Activated CD4-positive, alpha-beta T cell treated with anti-CD3 and anti-CD28 coated beads for 24 hours (primary cell): ENCODE results near the gene CARMIL1.
A peak's percentile ranks its signal among the peaks of the same experiment; 100 is the strongest.

Experiments used
- DNase-seq, 2 donors: peaks; one replicate each; pipeline ENCODE4 v3.0.0-alpha.2; 2020; ENCODE audit warnings: low read depth in 2 of 2

CARMIL1 gene

DNA sequence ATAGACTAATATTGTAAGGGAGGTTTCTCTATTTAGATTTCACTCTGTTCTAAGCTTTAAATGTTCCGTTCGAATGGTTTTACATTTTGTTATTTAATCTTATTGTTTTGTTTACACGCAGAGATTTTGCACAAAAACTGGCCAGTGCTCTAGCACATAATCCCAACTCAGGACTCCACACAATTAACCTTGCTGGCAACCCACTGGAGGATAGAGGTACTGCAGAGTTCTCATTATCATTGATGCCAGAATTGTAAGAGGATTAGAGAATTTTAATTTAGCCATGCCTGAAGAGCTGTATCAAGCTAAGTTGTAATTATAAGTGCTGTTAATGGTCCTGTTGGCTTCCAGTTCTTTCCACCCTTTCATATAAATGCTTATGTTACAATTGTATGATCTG, 193.1 kb downstream of the CARMIL1 start:
- no peak for DNase-seq

DNA sequence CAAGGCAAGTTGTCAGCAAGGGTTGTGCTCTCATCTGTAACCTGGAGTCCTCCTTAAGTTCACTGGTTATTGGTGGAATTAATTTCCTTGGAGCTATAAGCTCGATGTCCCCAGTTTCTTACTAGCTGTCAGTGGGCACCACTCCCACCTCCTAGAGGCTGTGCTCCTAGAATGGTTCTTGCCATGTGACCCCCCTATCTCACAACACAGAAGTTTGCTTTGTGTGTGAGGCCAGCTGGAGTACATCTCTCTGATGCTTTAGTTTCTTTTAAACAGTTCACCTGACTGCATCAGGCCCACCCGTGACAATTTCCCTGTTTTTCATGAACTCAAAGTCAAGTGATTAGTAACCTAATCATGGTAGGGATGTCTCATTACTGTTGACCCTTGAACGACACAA, 193.7 kb downstream of the CARMIL1 start:
- DNase-seq = no peak

DNA sequence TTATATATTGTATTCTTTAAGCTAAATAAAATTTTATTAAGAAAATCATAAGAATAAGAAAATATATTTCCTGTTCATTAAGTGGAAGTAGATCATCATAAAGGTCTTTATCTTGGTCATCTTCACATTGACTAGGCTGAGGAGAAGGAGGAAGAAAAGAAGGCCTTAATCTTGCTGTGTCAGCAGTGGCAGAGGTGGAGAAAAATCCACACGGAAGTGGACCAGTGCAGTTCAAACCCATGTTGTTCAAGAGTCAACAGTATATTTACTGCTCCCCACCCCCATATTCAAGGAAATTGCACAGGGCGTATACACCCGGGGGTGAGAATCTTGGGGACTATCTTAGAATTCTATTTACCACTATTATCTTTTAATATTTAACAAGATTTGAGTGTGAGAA, 194.3 kb downstream of the CARMIL1 start:
- DNase-seq = no peak

DNA sequence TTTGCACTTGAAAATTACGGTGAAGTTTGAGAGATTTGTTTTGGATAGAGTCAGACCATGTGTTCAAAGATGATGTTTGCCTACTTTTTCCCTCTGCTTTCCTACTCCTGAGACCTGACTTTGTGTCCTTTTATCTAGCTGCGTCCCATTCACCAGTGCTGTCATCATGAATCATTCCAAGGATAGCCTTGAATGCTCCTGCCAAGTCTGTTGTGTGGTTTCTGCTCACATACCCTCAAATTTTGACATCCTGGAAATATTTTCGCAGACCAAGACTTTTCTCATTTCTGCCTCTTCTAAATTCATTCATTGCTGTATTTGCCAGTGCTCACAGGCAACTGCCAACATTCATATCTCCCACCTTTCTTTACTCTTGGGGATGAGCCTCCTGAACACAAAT, 197.0 kb downstream of the CARMIL1 start:
- no peak for DNase-seq

DNA sequence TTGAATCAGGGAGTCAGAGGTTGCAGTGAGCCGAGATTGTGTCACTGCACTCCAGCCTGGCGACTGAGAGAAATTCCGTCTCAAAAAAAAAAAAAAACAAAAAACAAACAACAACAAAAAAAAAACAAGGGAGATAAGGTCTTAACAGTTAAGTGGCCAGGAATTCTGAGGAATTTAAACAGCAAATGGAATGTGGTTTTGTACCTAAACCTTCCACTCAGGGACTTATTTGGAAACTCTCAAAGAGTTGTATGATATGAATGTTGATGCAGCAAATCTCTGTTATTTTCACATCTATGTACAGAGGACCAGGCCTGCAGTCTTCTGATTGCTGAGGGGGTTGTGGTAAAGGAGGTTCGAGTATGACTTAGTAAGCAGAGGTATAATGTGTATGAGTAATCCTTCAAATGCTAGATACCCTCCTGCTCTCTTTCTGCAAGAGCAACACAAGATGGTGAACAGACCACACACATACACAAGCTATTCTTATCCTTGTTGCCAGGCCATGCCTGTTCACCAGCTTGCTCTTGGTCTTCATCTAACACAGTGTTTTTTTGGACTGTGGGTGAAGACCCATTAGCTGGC, 197.9 kb downstream of the CARMIL1 start:
- DNase-seq = no peak

DNA sequence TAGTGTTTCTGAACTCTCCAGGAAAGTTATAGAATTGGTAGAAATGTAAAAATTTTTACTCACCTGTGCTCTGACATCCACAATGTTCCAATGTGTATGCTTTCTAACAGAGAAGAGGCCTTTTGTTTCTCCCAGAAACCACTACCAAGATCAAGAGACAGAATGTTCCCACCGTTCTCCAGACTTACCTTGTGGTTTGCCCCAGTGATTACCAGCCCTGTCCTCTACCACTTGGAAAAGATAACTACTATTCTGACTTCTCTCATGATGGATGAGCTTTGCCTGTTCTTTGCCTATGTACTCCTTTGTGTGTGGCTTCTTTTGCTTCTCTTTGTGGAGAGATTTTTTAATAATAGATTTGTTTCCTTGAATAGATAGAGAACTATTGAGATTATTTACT, 199.8 kb downstream of the CARMIL1 start:
- no peak for DNase-seq

DNA sequence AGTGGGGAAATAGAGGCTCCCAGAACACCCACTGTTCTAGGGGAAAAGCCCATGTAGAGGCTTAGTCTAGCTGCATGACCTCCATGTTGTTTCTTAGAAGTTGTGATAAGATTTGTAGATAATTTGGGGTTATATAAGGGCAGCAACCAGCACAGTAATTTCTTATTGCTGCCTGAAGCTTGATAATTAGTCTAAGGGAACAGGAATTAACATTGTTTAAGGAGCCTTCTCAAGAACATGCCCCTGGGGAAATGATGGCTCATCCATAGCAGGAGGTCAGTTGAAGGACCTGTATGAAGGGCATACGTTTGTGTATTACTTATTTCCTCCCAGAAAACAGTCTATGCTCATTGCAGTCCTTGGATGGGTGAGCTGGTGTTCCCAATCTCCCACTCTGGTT, 202.1 kb downstream of the CARMIL1 start:
- DNase-seq = no peak

DNA sequence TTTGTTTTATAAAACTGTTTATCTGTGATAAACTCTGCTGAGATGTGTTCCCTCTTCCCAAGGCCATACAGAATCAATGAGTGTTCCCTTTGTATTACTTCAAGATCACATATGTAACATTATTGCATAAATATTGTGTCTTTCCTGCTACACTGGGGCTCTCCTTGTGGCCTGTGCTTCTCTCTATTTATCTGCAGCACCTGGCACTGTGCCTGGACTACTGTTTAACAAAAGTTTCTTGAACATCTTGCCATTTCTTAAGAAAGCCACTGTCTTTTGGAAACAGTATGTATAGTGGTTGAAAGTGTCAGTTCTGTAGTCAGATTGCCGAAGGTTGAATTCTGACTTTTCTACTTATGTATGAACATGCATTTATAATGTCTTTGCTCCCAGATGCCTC, 203.8 kb downstream of the CARMIL1 start:
- no peak for DNase-seq

DNA sequence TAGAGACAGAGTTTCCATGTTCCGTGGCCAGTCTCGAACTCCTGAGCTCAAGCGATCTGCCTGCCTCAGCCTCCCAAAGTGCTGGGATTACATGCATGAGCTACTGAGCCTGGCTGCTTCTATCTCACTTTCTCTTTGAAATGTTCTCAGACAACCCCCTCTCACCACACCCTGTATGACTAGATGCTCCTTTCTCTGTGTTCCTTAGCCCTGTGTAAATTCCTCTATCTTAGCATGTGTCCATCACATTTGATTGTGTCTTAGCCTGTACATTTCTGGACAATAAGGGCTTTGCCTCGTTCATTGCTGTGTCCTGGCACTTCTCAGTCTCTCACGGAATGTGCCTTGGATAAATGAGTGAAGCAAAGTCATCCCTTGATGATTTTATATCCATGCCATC, 204.8 kb downstream of the CARMIL1 start:
- DNase-seq = no peak

DNA sequence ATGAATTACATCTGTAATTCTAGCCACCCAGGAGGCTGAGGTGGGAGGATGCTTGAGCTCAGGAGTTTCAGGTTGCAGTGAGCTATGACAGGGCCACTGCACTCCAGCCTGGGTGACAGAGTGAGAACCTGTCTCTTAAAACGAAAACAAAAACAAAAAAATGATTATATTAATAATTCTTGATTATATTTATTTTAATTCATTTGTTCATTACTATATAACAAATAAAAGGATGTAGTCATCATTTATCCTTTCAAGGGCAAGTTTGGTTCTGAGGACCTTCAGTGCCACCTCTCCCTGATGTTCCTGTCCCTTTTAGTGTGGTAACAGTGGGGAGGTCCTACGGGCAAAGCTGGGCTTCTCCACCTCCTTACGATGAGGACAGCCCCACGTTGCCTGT, 205.7 kb downstream of the CARMIL1 start:
- no peak for DNase-seq

DNA sequence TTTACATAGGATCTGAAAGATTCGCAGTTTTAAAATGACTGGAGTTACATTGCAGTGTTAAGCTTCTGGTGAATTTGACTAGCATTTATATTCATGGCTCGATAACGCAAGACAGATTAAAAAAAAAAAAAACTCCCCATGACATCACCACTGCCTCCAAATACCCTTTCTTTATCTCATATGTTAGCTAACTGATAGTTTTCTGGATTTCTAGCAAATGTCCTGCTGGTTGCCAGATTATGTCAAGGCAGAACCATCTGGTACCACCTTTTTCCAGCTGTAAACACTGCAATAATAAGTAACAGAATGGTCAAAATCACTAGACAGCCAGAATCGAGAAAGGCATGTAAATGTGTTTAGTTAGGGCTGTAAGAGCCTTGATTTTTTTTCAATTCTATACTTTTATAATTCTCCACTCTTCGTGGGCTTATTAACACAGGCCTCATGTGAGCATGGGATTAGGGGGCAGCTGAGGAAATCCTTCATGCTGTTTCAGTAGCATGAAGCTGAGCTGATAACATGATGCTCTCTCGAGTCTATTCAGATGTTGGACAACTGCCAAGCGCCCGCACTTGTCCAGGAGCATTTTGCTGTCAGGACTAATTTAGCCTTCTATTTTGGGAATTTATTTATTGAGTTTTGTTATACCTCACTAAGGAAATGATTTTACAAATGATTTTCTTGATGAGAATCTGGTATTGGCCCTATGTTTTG, 206.8 kb downstream of the CARMIL1 start:
- DNase-seq = no peak

DNA sequence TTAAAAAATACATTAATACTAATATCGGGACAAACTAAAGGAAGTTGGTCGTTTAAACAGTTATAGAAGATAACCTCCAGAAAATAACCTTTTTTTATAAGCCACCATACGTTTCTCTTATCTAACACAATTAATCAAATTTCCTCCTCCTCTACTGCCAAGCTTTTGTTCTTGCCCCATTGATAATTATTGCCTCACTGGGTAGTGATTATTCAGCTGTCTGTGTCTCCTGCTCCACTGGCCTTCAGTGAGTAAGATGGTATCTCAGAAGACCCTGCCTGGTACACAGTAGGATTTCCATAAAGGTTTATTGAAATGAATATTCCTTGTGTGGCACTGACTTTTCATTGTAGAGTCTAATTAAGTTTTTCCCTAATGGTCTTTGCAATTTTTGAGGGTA, 207.4 kb downstream of the CARMIL1 start:
- no peak for DNase-seq

DNA sequence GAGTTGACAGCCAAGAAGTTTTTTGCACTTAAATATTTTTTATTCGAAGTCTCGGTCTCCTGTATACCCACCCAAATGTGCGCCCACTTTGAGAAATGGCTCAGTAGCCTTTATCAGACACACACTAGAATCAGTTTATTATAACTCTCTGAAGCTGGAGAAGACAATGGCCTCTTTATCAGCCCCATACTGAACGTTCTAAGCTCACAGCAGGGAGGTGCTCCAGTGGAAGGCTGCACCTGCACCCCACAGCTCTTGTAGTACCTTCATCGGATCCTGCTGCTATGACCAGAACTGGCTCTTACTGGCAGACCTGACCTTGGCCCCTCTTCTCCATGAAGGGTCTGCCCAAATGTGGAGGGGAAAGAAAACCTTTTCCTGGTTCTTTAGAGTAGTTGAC, 207.8 kb downstream of the CARMIL1 start:
- no peak for DNase-seq

DNA sequence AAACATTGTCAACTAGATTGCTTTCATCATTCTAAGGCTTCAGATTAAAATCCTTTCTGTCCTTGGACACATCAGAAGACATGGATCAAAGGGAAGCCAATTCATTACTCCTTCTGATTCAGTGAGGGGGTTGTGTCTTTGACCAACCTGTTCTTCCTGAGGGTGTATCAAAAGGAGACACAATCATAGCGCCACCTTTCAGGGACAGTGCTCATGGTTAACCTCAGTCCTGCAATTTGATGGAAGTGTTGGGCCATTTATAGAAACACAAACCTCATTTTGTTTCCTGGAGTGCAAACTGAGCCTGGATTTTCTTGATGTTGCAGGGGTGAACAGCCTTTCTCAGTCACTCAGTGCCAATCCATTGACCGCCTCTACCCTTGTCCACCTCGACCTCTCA, 209.0 kb downstream of the CARMIL1 start:
- no peak for DNase-seq

DNA sequence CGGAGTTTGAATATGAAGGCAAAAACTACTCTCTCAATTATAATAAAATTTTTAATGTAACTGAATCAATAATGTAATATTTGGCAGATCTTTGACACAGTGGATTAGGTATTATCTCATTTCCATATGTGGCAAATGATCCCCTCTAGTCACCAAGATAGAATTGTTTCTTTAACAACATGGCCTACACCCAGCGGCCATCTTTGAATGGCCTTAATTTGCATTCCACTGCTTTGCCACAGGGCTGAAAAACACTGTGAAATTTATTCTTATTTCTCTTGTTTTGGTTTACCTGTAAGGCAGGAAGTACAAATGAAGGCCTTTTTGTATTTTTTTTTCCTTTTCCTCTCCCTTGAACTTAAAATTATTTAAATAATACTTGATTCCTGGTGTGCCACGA, 210.2 kb downstream of the CARMIL1 start:
- DNase-seq = no peak

DNA sequence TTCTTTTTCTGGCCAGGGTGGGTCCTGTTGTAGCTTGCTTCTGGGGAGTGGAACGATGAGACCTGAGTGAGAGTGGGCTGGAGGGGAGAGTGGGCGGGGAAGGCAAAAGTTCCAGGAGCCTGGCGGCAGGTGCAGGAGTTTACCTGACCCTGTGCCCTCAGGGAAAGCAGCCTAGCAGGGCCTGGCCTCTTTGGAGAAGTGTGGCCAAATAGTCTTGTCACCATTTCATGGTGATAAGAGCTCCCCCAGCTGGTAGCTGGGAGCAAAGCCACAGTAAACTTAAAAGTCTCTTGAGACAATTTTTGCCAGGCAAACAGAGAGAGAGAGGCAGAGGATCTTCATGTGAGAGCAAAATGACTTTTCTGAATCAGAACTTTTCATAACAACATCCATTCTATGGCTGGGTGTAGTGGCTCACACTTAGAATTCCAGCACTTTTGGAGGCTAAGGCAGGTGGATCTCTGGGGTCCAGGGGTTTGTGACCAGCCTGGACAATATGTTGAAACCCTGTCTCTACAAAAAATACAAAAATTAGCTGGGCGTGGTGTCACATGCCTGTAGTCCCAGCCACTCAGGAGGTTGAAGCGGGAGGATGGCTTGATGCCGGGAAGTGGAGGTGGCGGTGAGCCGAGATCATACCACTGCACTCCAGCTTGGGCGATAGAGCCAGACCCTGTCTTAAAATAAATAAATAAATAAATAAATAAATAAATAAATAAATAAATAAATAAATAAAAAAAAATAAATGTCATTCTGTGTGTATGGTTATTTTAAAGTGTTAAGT, 211.0 kb downstream of the CARMIL1 start:
- DNase-seq = peak; percentile 42 to 46

DNA sequence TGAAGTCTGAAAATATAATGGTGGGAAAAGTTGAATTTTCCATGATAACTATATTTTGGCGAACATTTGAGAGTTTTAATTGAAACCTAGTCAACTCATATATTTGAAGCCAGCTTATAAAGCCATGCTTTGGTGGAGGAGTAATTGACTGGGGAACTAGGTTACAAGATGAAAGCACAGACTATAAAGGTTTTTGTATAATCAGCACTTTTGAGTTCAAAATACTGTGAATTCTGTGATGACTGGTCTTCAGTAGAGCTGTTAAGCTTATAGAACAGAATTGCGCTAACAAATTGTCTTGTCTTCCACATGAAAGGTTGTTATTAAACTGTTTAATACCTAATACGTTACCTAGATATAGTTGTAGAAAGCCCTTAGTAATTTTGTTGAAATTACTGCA, 213.8 kb downstream of the CARMIL1 start:
- no peak for DNase-seq

DNA sequence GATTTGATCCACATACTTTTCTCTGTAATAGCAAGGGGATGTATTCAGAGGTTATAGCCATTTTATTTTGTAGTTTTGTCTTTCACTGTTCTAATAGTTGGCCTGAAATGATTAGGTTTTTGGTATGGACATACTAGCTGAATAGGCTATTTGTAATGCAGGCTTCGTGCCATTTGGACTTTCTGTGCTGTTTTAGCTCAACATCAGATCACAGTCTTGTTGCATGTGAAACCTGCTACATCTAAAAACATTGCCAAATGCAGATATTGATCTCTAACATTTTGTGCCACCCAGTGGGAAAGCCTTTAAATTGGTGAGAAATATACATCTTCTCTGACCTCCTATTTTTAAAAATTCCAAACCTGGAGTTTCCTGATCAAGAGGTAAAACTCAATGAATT, 215.3 kb downstream of the CARMIL1 start:
- DNase-seq = no peak

DNA sequence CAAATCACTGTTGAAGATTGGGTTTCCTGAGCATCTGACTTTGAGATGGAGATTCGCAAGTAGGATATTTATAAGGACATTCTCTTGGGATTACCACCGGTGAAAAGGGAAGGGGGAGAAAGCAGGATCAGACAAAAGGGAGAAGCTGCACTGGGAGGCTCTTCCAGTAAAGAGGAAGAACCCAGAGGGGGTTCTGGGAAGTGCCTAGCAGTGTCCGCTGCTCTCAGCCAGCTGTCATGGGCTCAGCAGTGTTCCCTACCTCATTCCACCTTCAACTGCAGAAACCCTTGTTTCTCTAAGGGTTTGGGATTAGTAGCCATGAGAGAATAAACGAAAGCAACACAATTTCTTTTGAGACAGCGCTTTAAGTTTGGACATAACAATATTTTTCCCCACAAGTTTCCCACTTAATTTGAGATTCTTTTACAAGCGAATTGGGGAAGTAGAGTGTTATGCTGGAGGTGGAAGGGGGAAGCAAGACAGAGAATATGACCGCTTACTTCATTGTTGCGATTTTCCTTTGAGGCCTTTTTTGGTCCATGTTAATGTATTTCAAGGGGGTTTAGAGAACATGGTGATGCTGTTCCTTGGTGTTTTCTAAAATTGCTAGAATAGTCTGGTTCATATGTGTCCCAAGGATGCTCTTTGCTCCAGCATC, 218.3 kb downstream of the CARMIL1 start:
- no peak for DNase-seq

DNA sequence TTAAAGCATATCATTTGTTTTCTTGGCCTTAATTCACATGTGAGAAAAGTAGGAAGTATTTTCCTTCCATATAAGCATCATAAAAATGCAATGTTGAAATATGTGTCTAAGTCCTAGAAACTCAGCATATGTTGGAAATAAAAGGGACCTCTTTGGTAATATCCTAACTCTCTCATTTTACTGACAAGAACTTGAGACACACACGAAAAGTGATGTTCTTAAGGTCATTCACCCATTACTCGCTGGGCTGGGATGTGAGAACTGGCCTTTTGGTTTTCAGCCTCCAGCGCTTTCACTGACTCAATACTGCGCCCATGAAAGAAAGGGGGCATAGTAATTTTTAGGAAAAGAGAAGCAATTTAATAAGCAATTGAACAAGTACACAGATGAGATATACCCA, 219.3 kb downstream of the CARMIL1 start:
- no peak for DNase-seq

DNA sequence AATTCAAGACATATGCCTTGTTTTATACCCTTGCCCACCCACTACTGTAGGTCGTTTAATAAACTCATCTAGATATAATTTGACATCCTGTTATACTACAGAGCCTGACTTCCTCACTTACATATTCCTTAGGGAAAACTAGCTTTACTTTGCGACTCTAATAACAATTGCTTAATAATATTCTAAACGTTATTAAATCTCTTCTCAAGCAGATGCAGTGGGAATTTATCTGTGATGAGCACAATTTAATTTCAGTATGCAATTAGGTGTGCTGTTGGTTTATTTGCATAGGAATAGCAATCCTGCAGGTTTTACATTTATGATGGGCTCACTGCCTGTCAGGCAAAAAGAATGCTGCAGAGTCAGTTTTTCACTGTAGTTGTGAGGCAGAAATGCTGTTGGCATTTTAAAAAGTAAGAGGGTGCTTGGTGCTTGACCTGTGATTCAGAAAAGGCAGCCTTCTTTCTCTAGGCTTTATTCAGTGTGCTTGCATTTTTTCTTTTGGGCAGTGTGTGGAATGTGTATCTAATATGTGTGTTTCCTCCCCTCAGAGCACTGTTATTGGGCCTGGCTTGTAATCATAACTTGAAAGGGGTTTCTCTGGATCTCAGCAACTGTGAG, 220.6 kb downstream of the CARMIL1 start:
- DNase-seq = no peak

DNA sequence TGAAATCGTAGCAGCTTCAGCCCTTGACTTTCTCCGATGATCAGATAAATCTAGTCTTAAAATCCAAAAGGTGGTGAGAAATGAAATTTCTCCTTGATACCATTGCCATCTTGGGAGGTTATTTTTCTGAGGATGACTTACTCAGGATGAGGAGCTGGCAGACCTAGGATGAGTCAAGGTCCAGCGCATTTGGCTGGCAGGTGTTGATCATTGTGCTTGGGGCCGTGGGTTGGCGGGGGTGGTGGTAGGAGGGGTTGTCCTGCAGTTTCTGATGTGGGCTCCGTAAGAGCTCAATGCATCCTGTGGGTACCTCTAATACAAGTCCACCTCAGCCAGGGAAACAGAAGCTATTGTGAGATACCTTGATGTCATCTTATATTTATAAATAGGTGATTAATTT, 224.5 kb downstream of the CARMIL1 start:
- no peak for DNase-seq
